MCF 10A (cell line): ENCODE data around the gene CDKN1C. TPM values are rescaled to one million over a fixed set of nuclear protein-coding genes. Genes with fewer than 3 reads are reported as not detected.
A peak's percentile ranks its signal among the peaks of the same experiment; 100 is the strongest.

ENCODE experiments used
- BruUV-seq: library from RNA; stranded (reverse); fragments of 400-500 nt; replicated peaks from 2 replicates; lab custom pipeline; 2021; lab: Mats Ljungman, UMichigan
- CTCF ChIA-PET: fragments of 300-600 bp; sonication (Branson Sonifier 250); formaldehyde crosslinking; extraction: SDS; loops from one replicate; lab custom pipeline; 2021; ENCODE audit warnings: antibody characterized with exemption, inconsistent platforms; lab: Yijun Ruan, JAX
- POLR2A ChIA-PET: fragments of 300-600, 350-650 bp; sonication (Branson Sonifier 250); formaldehyde crosslinking; extraction: SDS; loops from one replicate; lab custom pipeline; 2020; ENCODE audit warnings: antibody characterized with exemption, inconsistent platforms; lab: Yijun Ruan, JAX
- DNase-seq: peaks from one replicate; pipeline ENCODE4 v3.0.0-alpha.2; 2018; ENCODE audit not compliant: unreplicated experiment
- H3K27ac Mint-ChIP-seq: one replicate; pipeline ENCODE4 v1.8.0; 2022; ENCODE audit warnings: mild to moderate bottlenecking, low read depth, mixed read lengths; ENCODE audit not compliant: unreplicated experiment
- H3K27me3 Mint-ChIP-seq: one replicate; pipeline ENCODE4 v1.8.0; 2022; ENCODE audit warnings: mixed read lengths; ENCODE audit not compliant: insufficient read depth, unreplicated experiment
- H3K36me3 Mint-ChIP-seq: one replicate; pipeline ENCODE4 v1.8.0; 2022; ENCODE audit warnings: mild to moderate bottlenecking, moderate library complexity, mixed read lengths; ENCODE audit not compliant: insufficient read depth, unreplicated experiment
- H3K4me1 Mint-ChIP-seq: one replicate; pipeline ENCODE4 v1.8.0; 2022; ENCODE audit warnings: mixed read lengths; ENCODE audit not compliant: insufficient read depth, unreplicated experiment
- H3K4me3 Mint-ChIP-seq: one replicate; pipeline ENCODE4 v1.8.0; 2022; ENCODE audit warnings: mild to moderate bottlenecking, moderate library complexity, mixed read lengths; ENCODE audit not compliant: unreplicated experiment
- H3K9me3 Mint-ChIP-seq: one replicate; pipeline ENCODE4 v1.8.0; 2022; ENCODE audit warnings: mixed read lengths; ENCODE audit not compliant: unreplicated experiment
- intact Hi-C: fragments of 100-400 bp; cut with micrococcal nuclease; formaldehyde crosslinking; loops from 2 replicates; pipeline ENCODE4 v1.14.1; 2022
- total RNA-seq: library from RNA; stranded (reverse); gene quantifications from 2 replicates; pipeline ENCODE4 v1.2.3, GENCODE V29; 2022
- TF ChIP-seq, protein P1 (sequence below): fragments of 200-600 bp; IDR thresholded peaks from one replicate; pipeline ENCODE4 v1.8.0; 2022; ENCODE audit warnings: antibody characterized with exemption, mild to moderate bottlenecking; ENCODE audit not compliant: unreplicated experiment

The CDKN1C gene
- total RNA-seq, 1 experiment from 2014 or later, result 6.9 TPM

GRCh38 chr11:2924381-2924780, 38.8 kb upstream of the CDKN1C start:
- Mint-ChIP-seq H3K4me3 (no peak overlapping the region), H3K9me3 (no peaks in the 10 kb centered on the region), H3K36me3 (no peaks in the 10 kb centered on the region), H3K27me3 (no peaks in the 10 kb centered on the region), H3K4me1 (peaks cover 9% of the 10 kb centered on the region), H3K27ac (no peak overlapping the region)
- BruUV-seq, result no TSS peak
- POLR2A ChIA-PET, result interaction anchor here (0.7 to 1.0 kb wide), 3 partner anchors 9 to 20 kb away, joined by 3 read pairs; no protein-coding TSS in a partner anchor
- CTCF ChIA-PET, result interaction anchor here (1.1 kb wide), 1 partner anchor 9 kb away, joined by 3 read pairs; no protein-coding TSS in a partner anchor
- DNase-seq, result peak; percentile 65
- TF ChIP-seq, protein P1, sequence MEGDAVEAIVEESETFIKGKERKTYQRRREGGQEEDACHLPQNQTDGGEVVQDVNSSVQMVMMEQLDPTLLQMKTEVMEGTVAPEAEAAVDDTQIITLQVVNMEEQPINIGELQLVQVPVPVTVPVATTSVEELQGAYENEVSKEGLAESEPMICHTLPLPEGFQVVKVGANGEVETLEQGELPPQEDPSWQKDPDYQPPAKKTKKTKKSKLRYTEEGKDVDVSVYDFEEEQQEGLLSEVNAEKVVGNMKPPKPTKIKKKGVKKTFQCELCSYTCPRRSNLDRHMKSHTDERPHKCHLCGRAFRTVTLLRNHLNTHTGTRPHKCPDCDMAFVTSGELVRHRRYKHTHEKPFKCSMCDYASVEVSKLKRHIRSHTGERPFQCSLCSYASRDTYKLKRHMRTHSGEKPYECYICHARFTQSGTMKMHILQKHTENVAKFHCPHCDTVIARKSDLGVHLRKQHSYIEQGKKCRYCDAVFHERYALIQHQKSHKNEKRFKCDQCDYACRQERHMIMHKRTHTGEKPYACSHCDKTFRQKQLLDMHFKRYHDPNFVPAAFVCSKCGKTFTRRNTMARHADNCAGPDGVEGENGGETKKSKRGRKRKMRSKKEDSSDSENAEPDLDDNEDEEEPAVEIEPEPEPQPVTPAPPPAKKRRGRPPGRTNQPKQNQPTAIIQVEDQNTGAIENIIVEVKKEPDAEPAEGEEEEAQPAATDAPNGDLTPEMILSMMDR, result no peak
- intact Hi-C loops, result no loop called here

DNA sequence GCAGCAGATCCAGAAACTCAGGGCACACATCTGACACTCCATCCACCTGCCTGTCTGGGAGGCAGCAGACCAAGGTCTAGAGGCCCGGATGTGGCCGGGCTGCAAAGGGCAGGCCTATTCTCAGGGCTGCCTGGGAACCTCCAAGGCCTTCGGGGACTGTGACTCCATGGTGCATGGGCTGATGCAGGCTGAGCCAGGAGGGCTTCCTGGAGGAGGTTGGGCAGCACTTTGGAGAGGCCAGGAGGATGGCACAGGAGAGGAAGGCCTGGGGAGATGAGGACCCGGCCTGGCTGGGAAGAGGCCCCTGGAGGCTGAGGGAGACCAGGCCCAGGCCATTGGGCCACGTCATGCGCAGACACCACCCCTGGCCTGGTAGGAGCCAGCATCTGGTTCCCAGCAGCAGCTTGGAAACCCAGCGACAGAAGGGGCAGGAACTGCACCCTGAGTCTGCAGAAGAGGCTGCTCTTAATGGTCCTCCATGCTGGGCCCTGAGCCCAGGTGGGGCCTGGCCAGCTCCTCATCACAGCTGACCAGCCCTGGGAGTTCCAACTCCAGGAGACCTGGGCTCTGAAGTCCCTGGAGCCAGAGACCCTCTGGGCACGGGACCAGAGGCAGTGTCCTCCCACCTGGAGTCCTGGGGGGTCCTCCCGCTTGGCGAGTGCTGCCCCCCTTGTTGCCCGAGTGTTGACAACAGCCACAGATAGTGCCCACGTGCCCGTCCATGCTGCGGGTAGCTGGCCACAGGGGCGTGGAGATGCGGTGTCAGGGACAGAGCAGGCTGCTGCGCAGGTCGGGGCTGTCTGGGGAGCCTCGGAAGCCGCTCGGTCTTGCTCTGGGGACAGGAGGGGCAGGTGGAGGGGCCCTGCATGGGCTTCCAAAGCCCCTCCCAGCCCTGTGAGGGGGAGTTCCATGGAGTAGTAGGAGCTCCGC, 38.1 kb upstream of the CDKN1C start:
- BruUV-seq, result no TSS peak
- H3K27me3 Mint-ChIP-seq, result no peaks in the 10 kb centered on the region
- TF ChIP-seq, protein P1, result no peak
- H3K4me1 Mint-ChIP-seq, result peaks cover 9% of the 10 kb centered on the region
- intact Hi-C loops, result no loop called here
- no peak overlapping the region for H3K4me3 Mint-ChIP-seq
- no peak overlapping the region for H3K27ac Mint-ChIP-seq
- DNase-seq, result no peak
- peaks cover 4% of the 10 kb centered on the region for H3K36me3 Mint-ChIP-seq
- POLR2A ChIA-PET, result interaction anchor here (0.6 to 1.3 kb wide), 3 partner anchors 9 to 104 kb away, joined by 3 read pairs; no protein-coding TSS in a partner anchor
- no peaks in the 10 kb centered on the region for H3K9me3 Mint-ChIP-seq
- CTCF ChIA-PET, result no interaction called here

- H3K9me3 Mint-ChIP-seq, result no peaks in the 10 kb centered on the region
- no peak overlapping the region for H3K27ac Mint-ChIP-seq
- peaks cover 6% of the 10 kb centered on the region for H3K36me3 Mint-ChIP-seq
- peaks cover 3% of the 10 kb centered on the region for H3K4me1 Mint-ChIP-seq
- no peak for DNase-seq
- intact Hi-C loops, result no loop called here
- POLR2A ChIA-PET, result interaction anchor here (1.3 kb wide), 1 partner anchor 32 kb away, joined by 3 read pairs; no protein-coding TSS in a partner anchor
- no peak overlapping the region for H3K4me3 Mint-ChIP-seq
- CTCF ChIA-PET, result interaction anchor here (1.2 kb wide), 1 partner anchor 8 kb away, joined by 4 read pairs; no protein-coding TSS in a partner anchor
- H3K27me3 Mint-ChIP-seq, result no peaks in the 10 kb centered on the region
- TF ChIP-seq, protein P1, result no peak
- BruUV-seq, result no TSS peak
These were observed 37.1 kb upstream of the CDKN1C start for GRCh38 chr11:2922655-2923054.
